K562 (cell line): ENCODE data around the gene EN2. TPM values are rescaled to one million over a fixed set of nuclear protein-coding genes. Genes with fewer than 3 reads are reported as not detected.

Source experiments
- ATAC-seq: fragments of 200-7000 bp; cut with Tn5 transposase; 3 replicates; pipeline ENCODE4 v1.9.1; 2020; ENCODE audit warnings: moderate library complexity
- BruUV-seq: library from RNA; stranded (reverse); fragments of 400-500 nt; replicated peaks from 2 replicates; lab custom pipeline; 2021; lab: Mats Ljungman, UMichigan
- CTCF ChIA-PET: fragments of 300-600 bp; formaldehyde crosslinking; extraction: SDS; loops from one replicate; lab custom pipeline; 2021; ENCODE audit warnings: low intra/inter-chr PET ratio; lab: Yijun Ruan, JAX
- POLR2A ChIA-PET: fragments of 300-600, 350-650 bp; sonication (Branson Sonifier 250); formaldehyde crosslinking; extraction: SDS; loops from one replicate; lab custom pipeline; 2021; ENCODE audit warnings: antibody characterized with exemption, inconsistent platforms; lab: Yijun Ruan, JAX
- DNase-seq, 4 experiments: peaks; one replicate each; pipeline versions ENCODE4 v3.0.0 to v3.0.0-alpha.2; 2011 to 2018; ENCODE audit warnings: low spot score in 3 of 4, mixed read lengths in 3 of 4; ENCODE audit errors: extremely low read depth in 1 of 4
- FAIRE-seq: peaks from 2 replicates; lab custom pipeline; 2011; peaks lifted over from hg19 to GRCh38; lab: Jason Lieb, UNC
- H2AFZ ChIP-seq: 2 replicates; pipeline ENCODE4 v1.6.0; 2011; ENCODE audit warnings: low read depth, low read length, control low read depth, inconsistent platforms
- H3K27ac ChIP-seq: fragments of 200-600 bp; 3 replicates; pipeline ENCODE4 v1.8.0; 2011; ENCODE audit warnings: low read depth, mild to moderate bottlenecking, control low read depth, inconsistent platforms, low read length, moderate library complexity, mixed read lengths; ENCODE audit errors: extremely low read depth
- H3K27me3 ChIP-seq, 2 experiments: fragments of 300-600 bp in 1 of 2; 2 replicates in 1 of 2; 3 replicates in 1 of 2; pipeline versions ENCODE4 v1.6.0 to v1.8.0; 2011; ENCODE audit warnings: inconsistent platforms in 2 of 2, low read length in 2 of 2, mild to moderate bottlenecking in 1 of 2, mixed read lengths in 1 of 2, moderate library complexity in 1 of 2; ENCODE audit not compliant: control insufficient read depth in 2 of 2, insufficient read depth in 2 of 2
- H3K36me3 ChIP-seq: fragments of 300-600 bp; 3 replicates; pipeline ENCODE4 v1.8.0; 2011; ENCODE audit warnings: mild to moderate bottlenecking, low read length, inconsistent platforms; ENCODE audit not compliant: control insufficient read depth, insufficient read depth
- H3K4me1 ChIP-seq, 2 experiments: fragments of 200-600 bp in 1 of 2; replicated peaks in 1 of 2; 2 replicates in 1 of 2; 3 replicates in 1 of 2; pipeline versions ENCODE4 v1.5.1 to v1.8.0; 2011; ENCODE audit warnings: inconsistent platforms in 2 of 2, low read length in 2 of 2, mild to moderate bottlenecking in 1 of 2, mixed read lengths in 1 of 2, moderate library complexity in 1 of 2; ENCODE audit not compliant: control insufficient read depth in 2 of 2, insufficient read depth in 2 of 2
- H3K4me2 ChIP-seq: 2 replicates; pipeline ENCODE4 v1.6.1; 2011; ENCODE audit warnings: low read length, control low read depth, inconsistent platforms, mixed read lengths; ENCODE audit not compliant: insufficient read depth
- H3K4me3 ChIP-seq: fragments of 200-600 bp; sonication (generic), shearing (Covaris generic); 2 replicates; pipeline ENCODE4 v1.5.1; 2016; ENCODE audit warnings: control low read depth, inconsistent platforms
- H3K79me2 ChIP-seq: fragments of 200-600 bp; 3 replicates; pipeline ENCODE4 v1.8.0; 2011; ENCODE audit warnings: low read length, inconsistent platforms; ENCODE audit not compliant: control insufficient read depth, insufficient read depth
- H3K9ac ChIP-seq, 2 experiments: 2 replicates each; pipeline versions ENCODE4 v1.6.0 to v1.6.1; 2011; ENCODE audit warnings: low read depth in 2 of 2, low read length in 2 of 2, control low read depth in 1 of 2, inconsistent platforms in 1 of 2, mild to moderate bottlenecking in 1 of 2, mixed read lengths in 1 of 2; ENCODE audit not compliant: insufficient read depth in 1 of 2
- H3K9me1 ChIP-seq: one replicate; pipeline ENCODE4 v1.6.0; 2011; ENCODE audit warnings: inconsistent platforms, mild to moderate bottlenecking, low read length, moderate library complexity; ENCODE audit not compliant: control insufficient read depth, insufficient read depth
- H3K9me3 ChIP-seq: replicated peaks from 2 replicates; pipeline ENCODE4 v1.5.1; 2011; ENCODE audit warnings: low read depth, low read length, inconsistent platforms; ENCODE audit not compliant: control insufficient read depth, insufficient read depth
- H4K20me1 ChIP-seq: replicated peaks from 2 replicates; pipeline ENCODE4 v1.6.1; 2011; ENCODE audit warnings: low read length, inconsistent platforms, mixed read lengths; ENCODE audit not compliant: control insufficient read depth, insufficient read depth
- CHD4 ChIP-seq: fragments of 200-600 bp; sonication (generic); IDR thresholded peaks from 3 replicates; pipeline ENCODE4 v1.6.1; 2012; ENCODE audit warnings: low read depth, mild to moderate bottlenecking, mixed read lengths, low read length, inconsistent platforms; ENCODE audit not compliant: insufficient read depth, insufficient replicate concordance, poor library complexity, severe bottlenecking
- HMG20A ChIP-seq: fragments of 450-650 bp; formaldehyde crosslinking; conservative IDR thresholded peaks from 2 replicates; pipeline ENCODE4 v1.4.0; 2020; ENCODE audit warnings: mild to moderate bottlenecking, mixed read lengths
- KAT2B ChIP-seq: IDR thresholded peaks from one replicate; pipeline ENCODE4 v1.6.1; 2012; ENCODE audit warnings: low read depth, mild to moderate bottlenecking, control low read depth, inconsistent platforms, low read length, moderate library complexity
- KLF1 ChIP-seq: fragments of 450-650 bp; IDR thresholded peaks from 2 replicates; pipeline ENCODE4 v1.6.1; 2016; ENCODE audit warnings: missing genetic modification characterization, missing compliant biosample characterization
- MTF1 ChIP-seq: fragments of 250-450 bp; sonication (Bioruptor Pico); IDR thresholded peaks from 2 replicates; pipeline ENCODE4 v1.9.0; 2021; ENCODE audit warnings: moderate library complexity, mild to moderate bottlenecking, inconsistent platforms, borderline replicate concordance
- MXI1 ChIP-seq: IDR thresholded peaks from 2 replicates; pipeline ENCODE4 v1.6.1; 2011; ENCODE audit warnings: low read depth, mild to moderate bottlenecking, improper control_type of control experiment, low read length
- NCOA2 ChIP-seq, 2 experiments: fragments of 450-650 bp; IDR thresholded peaks; 2 replicates each; pipeline ENCODE4 v1.6.1; 2018; ENCODE audit warnings: mild to moderate bottlenecking in 2 of 2, moderate library complexity in 1 of 2; ENCODE audit not compliant: partially characterized antibody in 2 of 2
- ZNF12 ChIP-seq: sonication (generic); formaldehyde crosslinking; IDR thresholded peaks from 2 replicates; pipeline ENCODE4 v1.4.0; 2020; ENCODE audit warnings: mild to moderate bottlenecking, missing genetic modification reagents
- ZNF146 ChIP-seq: IDR thresholded peaks from one replicate; pipeline ENCODE4 v1.6.1; 2018; ENCODE audit warnings: missing compliant biosample characterization; ENCODE audit not compliant: unreplicated experiment
- WGBS: fragments of 100-300 bp; shearing (Covaris generic); methylation state at CpG from one replicate; pipeline ENCODE4 v1.1.6; 2016; ENCODE audit warnings: low coverage, mixed read lengths; ENCODE audit not compliant: insufficient coverage; ENCODE audit errors: missing lambda C conversion rate; 5-methylcytosine and 5-hydroxymethylcytosine counted together
- in situ Hi-C: fragments of 300-500 bp; cut with MboI; formaldehyde crosslinking; loops from 4 replicates; pipeline ENCODE4 v1.15.0; 2018; ENCODE audit warnings: inconsistent platforms, mixed read lengths
- intact Hi-C: fragments of 100-400 bp; cut with micrococcal nuclease; formaldehyde crosslinking; loops from 2 replicates; pipeline ENCODE4 v1.14.2; 2022
- polyA plus RNA-seq, 8 experiments: library from polyadenylated mRNA; depleted of rRNA in 4 of 8; stranded (reverse) in 5 of 8; unstranded in 3 of 8; fragments of >200 nt; fragmentation: Nextera tagmentation in 2 of 8; fragmentation: Illumina TruSeq in 1 of 8; extraction: Ambion mirVana in 2 of 8; extraction: Trizol in 1 of 8; gene quantifications; 2 replicates each; pipeline versions ENCODE4 v1.2.1 to v1.2.3, GENCODE V29; 2011 to 2014; ENCODE audit warnings: inconsistent platforms in 1 of 8, missing spikeins in 1 of 8
- total RNA-seq, 7 experiments: library from RNA; depleted of rRNA in 6 of 7; stranded (reverse); fragments of >200 nt in 6 of 7; fragmentation: Illumina TruSeq in 2 of 7; extraction: Trizol in 2 of 7; gene quantifications; 2 replicates each; pipeline versions ENCODE4 v1.2.1 to v1.2.3, GENCODE V29; 2011 to 2021; ENCODE audit warnings: low replicate concordance in 1 of 7
- TF ChIP-seq, protein P1 (sequence below): fragments of 250-450 bp; sonication (Bioruptor Pico); IDR thresholded peaks from 2 replicates; pipeline ENCODE4 v1.6.1; 2021; ENCODE audit warnings: mild to moderate bottlenecking
- TF ChIP-seq, protein P2 (sequence below): fragments of 450-650 bp; formaldehyde crosslinking; conservative IDR thresholded peaks from 2 replicates; pipeline ENCODE4 v1.4.0; 2022; ENCODE audit warnings: mild to moderate bottlenecking, missing genetic modification characterization

Gene EN2
- total and polyA plus RNA-seq, 9 of the 15 experiments (the other 6 are each of a cell fraction or from before 2014, with no cell fraction given): 0.04 TPM; not detected in 7

DNA sequence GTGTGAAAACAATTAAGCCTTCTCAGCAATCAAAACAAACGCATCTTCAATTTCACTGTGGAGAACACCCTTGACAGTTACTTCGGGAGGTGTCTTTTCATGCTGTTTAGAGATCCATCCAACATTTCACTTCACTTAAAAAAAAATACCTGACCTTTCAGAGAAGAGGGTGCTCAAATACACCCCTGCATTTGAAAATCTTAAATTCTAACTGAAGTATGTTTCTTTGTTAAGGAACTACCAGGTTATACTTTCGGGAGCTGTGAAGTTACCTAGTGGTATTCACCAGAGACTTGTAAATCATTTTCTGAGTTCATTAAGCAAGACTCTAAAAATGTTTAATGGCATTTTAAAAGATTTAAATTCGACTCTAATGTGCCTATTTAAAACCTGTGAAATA is 49.6 kb downstream of the EN2 start:
- H3K4me2 ChIP-seq: no peak overlapping the region
- DNase-seq (no peak), FAIRE-seq (no peak)
- 0 out of 2 replicates have a peak, but pooled peaks cover 3% of the 10 kb centered on the region for H4K20me1 ChIP-seq
- no peaks in the 10 kb centered on the region for H3K79me2 ChIP-seq
- POLR2A ChIA-PET: no interaction called here
- H3K27me3 ChIP-seq: peaks cover 42 to 47% of the 10 kb centered on the region in 2 experiments
- in situ Hi-C loops: no loop called here
- CTCF ChIA-PET: no interaction called here
- no peaks in the 10 kb centered on the region for H3K9me1 ChIP-seq
- TF ChIP-seq, protein P1, sequence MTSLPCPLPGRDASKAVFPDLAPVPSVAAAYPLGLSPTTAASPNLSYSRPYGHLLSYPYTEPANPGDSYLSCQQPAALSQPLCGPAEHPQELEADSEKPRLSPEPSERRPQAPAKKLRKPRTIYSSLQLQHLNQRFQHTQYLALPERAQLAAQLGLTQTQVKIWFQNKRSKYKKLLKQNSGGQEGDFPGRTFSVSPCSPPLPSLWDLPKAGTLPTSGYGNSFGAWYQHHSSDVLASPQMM (CRISPR knock-in tag): no peak
- TF ChIP-seq NCOA2 (IDR thresholded peaks at IDR 0.05; ENCODE audit: partially characterized antibody in 2 of 2): no peak
- TF ChIP-seq ZNF12 (CRISPR knock-in tag): no peak
- TF ChIP-seq MTF1 (CRISPR knock-in tag): no peak
- no peak for TF ChIP-seq KAT2B
- TF ChIP-seq KLF1 (tag): no peak
- TF ChIP-seq ZNF146: no peak
- no peak for TF ChIP-seq MXI1
- TF ChIP-seq, protein P2, sequence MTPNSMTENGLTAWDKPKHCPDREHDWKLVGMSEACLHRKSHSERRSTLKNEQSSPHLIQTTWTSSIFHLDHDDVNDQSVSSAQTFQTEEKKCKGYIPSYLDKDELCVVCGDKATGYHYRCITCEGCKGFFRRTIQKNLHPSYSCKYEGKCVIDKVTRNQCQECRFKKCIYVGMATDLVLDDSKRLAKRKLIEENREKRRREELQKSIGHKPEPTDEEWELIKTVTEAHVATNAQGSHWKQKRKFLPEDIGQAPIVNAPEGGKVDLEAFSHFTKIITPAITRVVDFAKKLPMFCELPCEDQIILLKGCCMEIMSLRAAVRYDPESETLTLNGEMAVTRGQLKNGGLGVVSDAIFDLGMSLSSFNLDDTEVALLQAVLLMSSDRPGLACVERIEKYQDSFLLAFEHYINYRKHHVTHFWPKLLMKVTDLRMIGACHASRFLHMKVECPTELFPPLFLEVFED (CRISPR knock-in tag): no peak
- no peak for TF ChIP-seq CHD4
- TF ChIP-seq HMG20A (CRISPR knock-in tag): no peak
- TF ChIP-seq, all 486 proteins: peak for 0
- WGBS: 1% methylated on average over 4 of the region's 4 CpGs
- intact Hi-C loops: no loop called here
- H2AFZ ChIP-seq: no peak overlapping the region
- BruUV-seq: no TSS peak
- H3K9ac ChIP-seq: no peak overlapping the region
- no peaks in the 10 kb centered on the region for H3K36me3 ChIP-seq
- H3K27ac ChIP-seq: no peak overlapping the region
- ATAC-seq: no peak
- no peak overlapping the region for H3K4me3 ChIP-seq
- peaks cover 0 to 7% of the 10 kb centered on the region in 2 experiments; a peak in 1 of 5 replicates for H3K4me1 ChIP-seq
- no peaks in the 10 kb centered on the region for H3K9me3 ChIP-seq
